ENCODE data around the gene GALNTL6.

The GALNTL6 gene

GRCh38 chr4:171889681-171890080 is 76.5 kb downstream of the GALNTL6 start:
- DNase-seq: no peak

GRCh38 chr4:171891038-171891437 is 77.8 kb downstream of the GALNTL6 start:
- DNase-seq: peak; percentile 20

GRCh38 chr4:171896426-171896825 is 83.2 kb downstream of the GALNTL6 start:
- DNase-seq: peak; percentile 11

GRCh38 chr4:171919314-171919713 is 106.1 kb downstream of the GALNTL6 start:
- DNase-seq: no peak

- DNase-seq: no peak
Measured at GRCh38 chr4:171920901-171921300, 107.7 kb downstream of the GALNTL6 start.

GRCh38 chr4:171924746-171925376 is 111.7 kb downstream of the GALNTL6 start:
- no peak for DNase-seq

GRCh38 chr4:171928336-171928735 is 115.1 kb downstream of the GALNTL6 start:
- peak; percentile 12 for DNase-seq

GRCh38 chr4:171929477-171929876 is 116.3 kb downstream of the GALNTL6 start:
- no peak for DNase-seq

- no peak for DNase-seq
Measured at GRCh38 chr4:171929907-171930306, 116.7 kb downstream of the GALNTL6 start.

- DNase-seq: no peak
Measured at GRCh38 chr4:171932238-171932637, 119.0 kb downstream of the GALNTL6 start.

GRCh38 chr4:171940656-171941055 is 127.5 kb downstream of the GALNTL6 start:
- no peak for DNase-seq

GRCh38 chr4:171947400-171947799 is 134.2 kb downstream of the GALNTL6 start:
- no peak for DNase-seq

- DNase-seq: no peak
Measured at GRCh38 chr4:171948038-171948437, 134.8 kb downstream of the GALNTL6 start.

GRCh38 chr4:171954650-171955049 is 141.4 kb downstream of the GALNTL6 start:
- DNase-seq: peak; percentile 59

- DNase-seq: no peak
Measured at GRCh38 chr4:171956678-171957077, 143.5 kb downstream of the GALNTL6 start.

- no peak for DNase-seq
Measured at GRCh38 chr4:171962110-171962509, 148.9 kb downstream of the GALNTL6 start.

- DNase-seq: no peak
Measured at GRCh38 chr4:171966356-171966755, 153.2 kb downstream of the GALNTL6 start.

GRCh38 chr4:171978216-171978615 is 165.0 kb downstream of the GALNTL6 start:
- DNase-seq: no peak

GRCh38 chr4:171979461-171979860 is 166.3 kb downstream of the GALNTL6 start:
- DNase-seq: no peak

- peak; percentile 17 for DNase-seq
Measured at GRCh38 chr4:171981185-171981584, 168.0 kb downstream of the GALNTL6 start.

- no peak for DNase-seq
Measured at GRCh38 chr4:171983935-171984805, 171.0 kb downstream of the GALNTL6 start.

GRCh38 chr4:171985129-171985528 is 171.9 kb downstream of the GALNTL6 start:
- peak; percentile 18 for DNase-seq

- no peak for DNase-seq
Measured at GRCh38 chr4:171993247-171993646, 180.0 kb downstream of the GALNTL6 start.

- DNase-seq: no peak
Measured at GRCh38 chr4:172007889-172008288, 194.7 kb downstream of the GALNTL6 start.

Measured in OCI-M1 (cell line).